HepG2 (cell line): Measurements from ENCODE around the gene ARL16. TPM values are rescaled to one million over a fixed set of nuclear protein-coding genes. Genes with fewer than 3 reads are reported as not detected.

Experiments used
- ATF1 ChIP-seq: IDR thresholded peaks from 2 replicates; pipeline ENCODE4 v1.6.1; 2016; ENCODE audit warnings: mild to moderate bottlenecking, control low read depth
- CAMTA2 ChIP-seq: sonication (generic); formaldehyde crosslinking; IDR thresholded peaks from 2 replicates; pipeline ENCODE4 v1.4.0; 2020; ENCODE audit warnings: mild to moderate bottlenecking, missing genetic modification reagents, borderline replicate concordance
- LRRFIP1 ChIP-seq: sonication (generic); formaldehyde crosslinking; conservative IDR thresholded peaks from 2 replicates; pipeline ENCODE4 v1.4.0; 2020; ENCODE audit warnings: missing genetic modification reagents
- MAFG ChIP-seq: sonication (generic); formaldehyde crosslinking; IDR thresholded peaks from 2 replicates; pipeline ENCODE4 v1.5.1; 2020; ENCODE audit warnings: mild to moderate bottlenecking, missing genetic modification reagents
- NFIB ChIP-seq: sonication (generic); formaldehyde crosslinking; IDR thresholded peaks from 2 replicates; pipeline ENCODE4 v1.9.0; 2021; ENCODE audit warnings: missing genetic modification reagents, mild to moderate bottlenecking, borderline replicate concordance
- NRL ChIP-seq: sonication (generic); formaldehyde crosslinking; IDR thresholded peaks from 2 replicates; pipeline ENCODE4 v1.5.0; 2020; ENCODE audit warnings: missing genetic modification reagents, mild to moderate bottlenecking, moderate library complexity, borderline replicate concordance
- PATZ1 ChIP-seq: sonication (generic); formaldehyde crosslinking; IDR thresholded peaks from 2 replicates; pipeline ENCODE4 v1.4.0; 2020; ENCODE audit warnings: missing genetic modification reagents
- PPARG ChIP-seq: conservative IDR thresholded peaks from 2 replicates; pipeline ENCODE4 v1.6.1; 2016; ENCODE audit warnings: missing biosample characterization, missing genetic modification reagents
- RBM39 ChIP-seq: fragments of 200-400 bp; formaldehyde crosslinking; IDR thresholded peaks from one replicate; pipeline ENCODE4 v1.6.1; 2018; ENCODE audit warnings: antibody characterized with exemption, mild to moderate bottlenecking, low read depth, low read length; ENCODE audit not compliant: poor library complexity, severe bottlenecking
- SAFB2 ChIP-seq: sonication (generic); formaldehyde crosslinking; IDR thresholded peaks from 2 replicates; pipeline ENCODE4 v1.5.1; 2020; ENCODE audit warnings: missing genetic modification reagents, low read depth, mild to moderate bottlenecking, borderline replicate concordance
- TFDP1 ChIP-seq: IDR thresholded peaks from 2 replicates; pipeline ENCODE4 v1.6.1; 2016; ENCODE audit warnings: missing compliant biosample characterization, missing genetic modification reagents, borderline replicate concordance
- THAP8 ChIP-seq: sonication (generic); formaldehyde crosslinking; IDR thresholded peaks from 2 replicates; pipeline ENCODE4 v1.5.1; 2020; ENCODE audit warnings: missing genetic modification reagents, mild to moderate bottlenecking, borderline replicate concordance
- TOE1 ChIP-seq: sonication (generic); formaldehyde crosslinking; IDR thresholded peaks from 2 replicates; pipeline ENCODE4 v1.4.0; 2020; ENCODE audit warnings: mild to moderate bottlenecking, missing genetic modification reagents
- TOPORS ChIP-seq: sonication (generic); formaldehyde crosslinking; IDR thresholded peaks from 2 replicates; pipeline ENCODE4 v1.8.0; 2023; ENCODE audit warnings: mild to moderate bottlenecking, missing genetic modification reagents
- ZNF10 ChIP-seq: sonication (generic); formaldehyde crosslinking; IDR thresholded peaks from 2 replicates; pipeline ENCODE4 v1.4.0; 2020; ENCODE audit warnings: mild to moderate bottlenecking, low read depth, missing genetic modification reagents, borderline replicate concordance
- ZNF414 ChIP-seq: sonication (generic); formaldehyde crosslinking; IDR thresholded peaks from 2 replicates; pipeline ENCODE4 v1.5.0; 2020; ENCODE audit warnings: missing genetic modification reagents
- ZNF501 ChIP-seq: sonication (generic); formaldehyde crosslinking; IDR thresholded peaks from 2 replicates; pipeline ENCODE4 v1.5.1; 2020; ENCODE audit warnings: mild to moderate bottlenecking, moderate library complexity, missing genetic modification reagents
- ZNF563 ChIP-seq: sonication (generic); formaldehyde crosslinking; IDR thresholded peaks from 2 replicates; pipeline ENCODE4 v1.8.0; 2022; ENCODE audit warnings: mild to moderate bottlenecking, moderate library complexity, missing genetic modification reagents
- ZNF616 ChIP-seq: sonication (generic); formaldehyde crosslinking; IDR thresholded peaks from 2 replicates; pipeline ENCODE4 v1.5.0; 2020; ENCODE audit warnings: low read depth, mild to moderate bottlenecking, missing genetic modification reagents
- ZNF674 ChIP-seq: sonication (generic); formaldehyde crosslinking; IDR thresholded peaks from 2 replicates; pipeline ENCODE4 v1.5.0; 2020; ENCODE audit warnings: low read depth, mild to moderate bottlenecking, missing genetic modification reagents
- ZNF737 ChIP-seq: sonication (generic); formaldehyde crosslinking; IDR thresholded peaks from 2 replicates; pipeline ENCODE4 v1.5.0; 2020; ENCODE audit warnings: missing genetic modification reagents, mild to moderate bottlenecking, borderline replicate concordance
- polyA plus RNA-seq, 8 experiments: library from polyadenylated mRNA; depleted of rRNA in 3 of 8; stranded (reverse) in 7 of 8; unstranded in 1 of 8; fragments of >200 nt; fragmentation: Illumina TruSeq in 4 of 8; extraction: Trizol in 4 of 8; gene quantifications; 2 replicates each; pipeline versions ENCODE4 v1.2.1 to v1.2.3, GENCODE V29; 2011 to 2016; ENCODE audit warnings: low read depth in 4 of 8, missing spikeins in 1 of 8, mixed read lengths in 1 of 8; ENCODE audit not compliant: insufficient read depth in 1 of 8
- total RNA-seq, 5 experiments: library from RNA; depleted of rRNA; stranded (reverse); fragments of >200 nt; fragmentation: Illumina TruSeq; extraction: Trizol; gene quantifications; 2 replicates each; pipeline ENCODE4 v1.2.3, GENCODE V29; 2016; ENCODE audit warnings: low read depth in 1 of 5

ARL16 gene
- total and polyA plus RNA-seq, 2 of the 13 experiments (the other 11 are each of a cell fraction or from before 2014, with no cell fraction given) = 20.8 to 30.8 TPM

- TF ChIP-seq LRRFIP1 (no peak), NRL (CRISPR knock-in tag) (peak; percentile 69), SAFB2 (CRISPR knock-in tag) (0 out of 2 replicates have a peak, but pooled peaks have one; percentile 39), ZNF737 (no peak), ZNF563 (CRISPR knock-in tag) (0 out of 2 replicates have a peak, but pooled peaks have one; percentile 9), CAMTA2 (CRISPR knock-in tag) (no peak), TOPORS (CRISPR knock-in tag) (0 out of 2 replicates have a peak, but pooled peaks have one; percentile 28), MAFG (CRISPR knock-in tag) (no peak), TFDP1 (CRISPR knock-in tag) (peak; percentile 52; the same call in 1 of the 2 replicates), PPARG (CRISPR knock-in tag) (no peak), TOE1 (CRISPR knock-in tag) (no peak), ZNF674 (no peak), ZNF414 (CRISPR knock-in tag) (peak; percentile 5), ZNF10 (CRISPR knock-in tag) (0 out of 2 replicates have a peak, but pooled peaks have one; percentile 15), ATF1 (CRISPR knock-in tag) (no peak), ZNF501 (peak; percentile 5; the same call in 1 of the 2 replicates), NFIB (CRISPR knock-in tag) (no peak), PATZ1 (CRISPR knock-in tag) (peak; percentile 72), THAP8 (0 out of 2 replicates have a peak, but pooled peaks have one; percentile 60), ZNF616 (no peak), RBM39 (peak; percentile 63)
These were observed 18.1 kb downstream of the ARL16 start (continued) for GRCh38 chr17:81665205-81666091.
